Gastrocnemius medialis (tissue), 4 donors: Measurements from ENCODE around the gene ABCA8. TPM values are rescaled to one million over a fixed set of nuclear protein-coding genes. Genes with fewer than 3 reads are reported as not detected.

Source experiments
- ATAC-seq, 2 donors: fragments of 150-250 bp; one replicate each; pipeline ENCODE4 v1.9.1; 2016
- DNase-seq, 2 donors: peaks; one replicate each; pipeline ENCODE4 v3.0.0-alpha.2; 2019
- H3K27ac ChIP-seq, 4 donors: fragments of 200-600 bp; sonication (generic); 1 replicate in 1 of 4; 2 replicates in 3 of 4; pipeline ENCODE4 v1.5.1; 2016 to 2018; ENCODE audit warnings: mild to moderate bottlenecking in 2 of 4, moderate library complexity in 1 of 4
- H3K27me3 ChIP-seq, 3 donors: fragments of 200-600 bp; sonication (generic) in 2 of 3; 1 replicate in 1 of 3; 2 replicates in 2 of 3; pipeline versions ENCODE4 v1.5.1 to v1.6.0; 2016 to 2019; ENCODE audit warnings: mild to moderate bottlenecking in 1 of 3, moderate library complexity in 1 of 3
- H3K36me3 ChIP-seq, 2 donors: fragments of 200-600 bp; sonication (generic) in 1 of 2; one replicate each; pipeline ENCODE4 v1.5.1; 2017 to 2018
- H3K4me1 ChIP-seq, 2 donors: fragments of 200-600 bp; sonication (generic) in 1 of 2; one replicate each; pipeline ENCODE4 v1.5.1; 2016 to 2017; ENCODE audit warnings: mild to moderate bottlenecking in 2 of 2
- H3K4me3 ChIP-seq, 4 donors: fragments of 200-600 bp; sonication (generic) in 3 of 4; 1 replicate in 1 of 4; 2 replicates in 3 of 4; pipeline ENCODE4 v1.5.1; 2016 to 2019; ENCODE audit warnings: mild to moderate bottlenecking in 2 of 4
- H3K9me3 ChIP-seq, 3 donors: fragments of 200-600 bp; sonication (generic) in 2 of 3; 1 replicate in 1 of 3; 2 replicates in 2 of 3; pipeline ENCODE4 v1.5.1; 2016 to 2019
- POLR2A ChIP-seq, 2 donors: fragments of 450-650 bp; IDR thresholded peaks; one replicate each; pipeline ENCODE4 v1.6.1; 2017; ENCODE audit warnings: antibody characterized with exemption in 2 of 2, mild to moderate bottlenecking in 2 of 2, moderate library complexity in 2 of 2
- in situ Hi-C, 4 donors: fragments of 200-750 bp; cut with MboI; loops; one replicate each; pipeline versions ENCODE4 v1.15.0 to v1.8.0; 2017; ENCODE audit warnings: low sequenced_read_pairs in 4 of 4
- intact Hi-C: fragments of 100-400 bp; cut with DNase I; formaldehyde crosslinking; loops from one replicate; pipeline ENCODE4 v1.15.1; 2023; ENCODE audit warnings: low total_unique reads
- total RNA-seq, 4 donors: library from RNA; depleted of rRNA; stranded (reverse); fragments of >200 nt; gene quantifications; one replicate each; pipeline versions ENCODE4 v1.1.0 to v1.2.3, GENCODE V29; 2016
- TF ChIP-seq, protein P1 (sequence below), 5 experiments: fragments of 450-650 bp in 3 of 5; fragments of 200-600 bp in 2 of 5; sonication (generic) in 2 of 5; IDR thresholded peaks in 4 of 5; conservative IDR thresholded peaks in 1 of 5; 1 replicate in 4 of 5; 2 replicates in 1 of 5; pipeline ENCODE4 v1.5.1; 2016 to 2019; ENCODE audit warnings: antibody characterized with exemption in 5 of 5, mild to moderate bottlenecking in 3 of 5, moderate library complexity in 3 of 5

The ABCA8 gene
- total RNA-seq, 4 donors from 2014 or later = 8.4 to 24.9 (median 21.7) TPM

- H3K27ac ChIP-seq = no peak overlapping the region
- intact Hi-C loops = no loop called here
- in situ Hi-C loops = no loop called here
- TF ChIP-seq, protein P1, sequence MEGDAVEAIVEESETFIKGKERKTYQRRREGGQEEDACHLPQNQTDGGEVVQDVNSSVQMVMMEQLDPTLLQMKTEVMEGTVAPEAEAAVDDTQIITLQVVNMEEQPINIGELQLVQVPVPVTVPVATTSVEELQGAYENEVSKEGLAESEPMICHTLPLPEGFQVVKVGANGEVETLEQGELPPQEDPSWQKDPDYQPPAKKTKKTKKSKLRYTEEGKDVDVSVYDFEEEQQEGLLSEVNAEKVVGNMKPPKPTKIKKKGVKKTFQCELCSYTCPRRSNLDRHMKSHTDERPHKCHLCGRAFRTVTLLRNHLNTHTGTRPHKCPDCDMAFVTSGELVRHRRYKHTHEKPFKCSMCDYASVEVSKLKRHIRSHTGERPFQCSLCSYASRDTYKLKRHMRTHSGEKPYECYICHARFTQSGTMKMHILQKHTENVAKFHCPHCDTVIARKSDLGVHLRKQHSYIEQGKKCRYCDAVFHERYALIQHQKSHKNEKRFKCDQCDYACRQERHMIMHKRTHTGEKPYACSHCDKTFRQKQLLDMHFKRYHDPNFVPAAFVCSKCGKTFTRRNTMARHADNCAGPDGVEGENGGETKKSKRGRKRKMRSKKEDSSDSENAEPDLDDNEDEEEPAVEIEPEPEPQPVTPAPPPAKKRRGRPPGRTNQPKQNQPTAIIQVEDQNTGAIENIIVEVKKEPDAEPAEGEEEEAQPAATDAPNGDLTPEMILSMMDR (IDR thresholded peaks at IDR 0.05 in 4 of 5, conservative IDR thresholded peaks at IDR 0.05 in 1 of 5) = no peak
- TF ChIP-seq POLR2A (IDR thresholded peaks at IDR 0.05) = no peak
- H3K36me3 ChIP-seq = no peaks in the 10 kb centered on the region
- H3K27me3 ChIP-seq = no peaks in the 10 kb centered on the region
- H3K9me3 ChIP-seq = no peaks in the 10 kb centered on the region
- no peaks in the 10 kb centered on the region for H3K4me1 ChIP-seq
- no peak overlapping the region for H3K4me3 ChIP-seq
- DNase-seq (no peak), ATAC-seq (no peak)
Measured at GRCh38 chr17:68892193-68892592, 63.0 kb downstream of the ABCA8 start.

DNA sequence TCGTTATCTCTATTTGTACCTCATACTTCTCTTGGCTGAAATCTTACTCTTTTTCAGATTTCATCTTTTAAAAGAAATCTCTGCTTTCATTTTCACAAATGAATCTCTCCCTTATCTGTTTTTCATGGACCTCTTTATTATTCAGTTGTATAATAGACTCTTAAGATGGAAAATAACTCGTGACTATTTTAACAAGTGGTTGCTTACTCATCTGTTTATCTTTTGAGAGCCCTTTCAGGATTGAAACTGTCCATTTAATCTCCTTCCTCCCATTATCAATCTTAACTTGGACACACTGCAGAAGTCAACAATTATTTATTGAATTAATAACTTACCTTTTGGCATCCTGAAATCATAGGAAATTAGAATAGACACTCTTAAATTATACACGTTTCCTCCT, 68.8 kb downstream of the ABCA8 start:
- ATAC-seq (no peak), DNase-seq (no peak)
- intact Hi-C loops (no loop called here), in situ Hi-C loops (no loop called here)
- Histone ChIP-seq H3K27ac (no peak overlapping the region), H3K9me3 (no peaks in the 10 kb centered on the region), H3K36me3 (no peaks in the 10 kb centered on the region), H3K27me3 (no peaks in the 10 kb centered on the region), H3K4me1 (no peaks in the 10 kb centered on the region), H3K4me3 (no peak overlapping the region)
- TF ChIP-seq, protein P1 (IDR thresholded peaks at IDR 0.05 in 4 of 5, conservative IDR thresholded peaks at IDR 0.05 in 1 of 5) = no peak
- no peak for TF ChIP-seq POLR2A (IDR thresholded peaks at IDR 0.05)

DNA sequence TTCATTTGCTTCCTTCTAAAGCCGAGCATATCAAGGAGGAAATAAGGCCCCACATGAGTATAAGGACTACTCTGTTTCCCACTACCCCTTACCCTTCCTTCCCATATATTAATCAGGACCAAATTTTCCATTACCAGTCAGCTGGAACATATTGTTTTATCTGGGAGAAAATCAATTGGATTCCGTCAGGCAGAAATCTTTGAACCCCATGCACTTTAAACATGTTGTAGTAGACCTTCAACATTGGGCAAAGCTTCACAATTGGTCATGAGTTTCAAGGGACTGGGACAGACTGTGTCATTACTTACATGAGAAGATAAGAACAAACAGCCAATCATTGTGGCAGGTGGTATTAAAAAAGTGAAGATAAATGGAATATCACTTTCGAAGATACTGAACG, 70.3 kb downstream of the ABCA8 start:
- DNase-seq (no peak), ATAC-seq (no peak)
- in situ Hi-C loops (no loop called here), intact Hi-C loops (no loop called here)
- Histone ChIP-seq H3K27ac (no peak overlapping the region), H3K36me3 (no peaks in the 10 kb centered on the region), H3K4me1 (no peaks in the 10 kb centered on the region), H3K27me3 (no peaks in the 10 kb centered on the region), H3K4me3 (no peak overlapping the region), H3K9me3 (no peaks in the 10 kb centered on the region)
- TF ChIP-seq POLR2A (IDR thresholded peaks at IDR 0.05) = no peak
- TF ChIP-seq, protein P1 (IDR thresholded peaks at IDR 0.05 in 4 of 5, conservative IDR thresholded peaks at IDR 0.05 in 1 of 5) = no peak

- TF ChIP-seq, protein P1 (IDR thresholded peaks at IDR 0.05 in 4 of 5, conservative IDR thresholded peaks at IDR 0.05 in 1 of 5) = no peak
- TF ChIP-seq POLR2A (IDR thresholded peaks at IDR 0.05) = no peak
- in situ Hi-C loops (no loop called here), intact Hi-C loops (no loop called here)
- no peaks in the 10 kb centered on the region for H3K4me1 ChIP-seq
- DNase-seq (no peak), ATAC-seq (no peak)
- no peaks in the 10 kb centered on the region for H3K9me3 ChIP-seq
- no peak overlapping the region for H3K27ac ChIP-seq
- H3K4me3 ChIP-seq = no peak overlapping the region
- H3K27me3 ChIP-seq = no peaks in the 10 kb centered on the region
- H3K36me3 ChIP-seq = peaks cover 0 to 10% of the 10 kb centered on the region in 2 donors
Measured at GRCh38 chr17:68878226-68878885, 76.8 kb downstream of the ABCA8 start.

DNA sequence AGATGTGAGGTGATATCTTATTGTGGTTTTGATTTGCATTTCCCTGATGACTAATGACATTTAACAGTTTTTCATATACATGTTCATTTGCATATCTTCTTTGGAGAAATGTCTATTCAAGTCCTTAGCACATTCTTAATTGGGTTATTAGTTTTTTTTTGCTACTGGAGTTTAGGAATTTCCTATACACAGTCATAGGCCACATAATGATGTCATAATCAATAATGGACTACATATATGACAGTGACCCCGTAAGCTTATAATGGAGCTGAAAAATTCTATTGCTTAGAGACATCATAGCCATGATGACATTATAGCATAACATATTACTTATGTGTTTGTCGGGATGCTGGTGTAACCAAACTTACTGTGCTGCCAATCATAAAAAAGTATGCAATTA, 83.7 kb downstream of the ABCA8 start:
- in situ Hi-C loops = no loop called here
- no peaks in the 10 kb centered on the region for H3K4me1 ChIP-seq
- H3K4me3 ChIP-seq = no peak overlapping the region
- no peaks in the 10 kb centered on the region for H3K27me3 ChIP-seq
- H3K9me3 ChIP-seq = no peaks in the 10 kb centered on the region
- peaks cover 0 to 14% of the 10 kb centered on the region in 2 donors for H3K36me3 ChIP-seq
- intact Hi-C loops = no loop called here
- H3K27ac ChIP-seq = no peak overlapping the region
- DNase-seq = no peak
- ATAC-seq = no peak
- TF ChIP-seq, protein P1 (IDR thresholded peaks at IDR 0.05 in 4 of 5, conservative IDR thresholded peaks at IDR 0.05 in 1 of 5) = no peak
- no peak for TF ChIP-seq POLR2A (IDR thresholded peaks at IDR 0.05)
